HG03457 (cell line): Measurements from ENCODE around the gene SAA2.
"Not testable (repeated sequence)": the region's sequence is repeated elsewhere in the genome, so short reads cannot be mapped to it uniquely, and the experiment has no call there.

Source experiments
- ATAC-seq: cut with Tn5 transposase; IDR thresholded peaks from one replicate; pipeline ENCODE4 v1.9.1; 2021; ENCODE audit warnings: moderate number of reproducible peaks; ENCODE audit not compliant: unreplicated experiment

Gene SAA2

GRCh38 chr11:18197738-18198137 is 50.7 kb downstream of the SAA2 start:
- not testable (repeated sequence) for ATAC-seq

- no peak for ATAC-seq
These were observed 51.9 kb downstream of the SAA2 start for GRCh38 chr11:18196532-18196931.
